Karpas-422 (cell line): ENCODE data around the gene AP2A1. TPM values are rescaled to one million over a fixed set of nuclear protein-coding genes. Genes with fewer than 3 reads are reported as not detected.

Experiments
- DNase-seq: peaks from one replicate; pipeline ENCODE4 v3.0.0-alpha.2; 2015
- H2AFZ ChIP-seq: fragments of 200-600 bp; sonication (generic); 2 replicates; pipeline ENCODE4 v1.6.1; 2014; ENCODE audit warnings: antibody characterized with exemption, low read length, mixed read lengths
- H3K27ac ChIP-seq: fragments of 200-600 bp; sonication (generic); 2 replicates; pipeline ENCODE4 v1.5.1; 2014; ENCODE audit warnings: mild to moderate bottlenecking, low read length, moderate library complexity
- H3K27me3 ChIP-seq: fragments of 200-600 bp; sonication (generic); 2 replicates; pipeline ENCODE4 v1.6.1; 2014; ENCODE audit warnings: low read length, mixed read lengths
- H3K36me3 ChIP-seq: fragments of 200-600 bp; sonication (generic); 2 replicates; pipeline ENCODE4 v1.6.1; 2014; ENCODE audit warnings: low read length, mixed read lengths; ENCODE audit not compliant: insufficient read depth
- H3K4me1 ChIP-seq: fragments of 200-600 bp; sonication (generic); 2 replicates; pipeline ENCODE4 v1.6.1; 2014; ENCODE audit warnings: mild to moderate bottlenecking, low read length, mixed read lengths
- H3K4me2 ChIP-seq: fragments of 200-600 bp; sonication (generic); 2 replicates; pipeline ENCODE4 v1.6.1; 2014; ENCODE audit warnings: low read length, low read depth, mild to moderate bottlenecking; ENCODE audit not compliant: poor library complexity, severe bottlenecking
- H3K4me3 ChIP-seq: fragments of 200-600 bp; sonication (generic); 2 replicates; pipeline ENCODE4 v1.5.1; 2014; ENCODE audit warnings: mild to moderate bottlenecking, antibody characterized with exemption, low read length, mixed read lengths
- H3K79me2 ChIP-seq: fragments of 200-600 bp; sonication (generic); 2 replicates; pipeline ENCODE4 v1.6.1; 2014; ENCODE audit warnings: mild to moderate bottlenecking, low read length, mixed read lengths
- H3K9ac ChIP-seq: fragments of 200-600 bp; sonication (generic); 2 replicates; pipeline ENCODE4 v1.6.0; 2014; ENCODE audit warnings: low read length
- H3K9me2 ChIP-seq: fragments of 200-600 bp; sonication (generic), shearing (Covaris generic); replicated peaks from 2 replicates; pipeline ENCODE4 v1.6.0; 2014; ENCODE audit warnings: mild to moderate bottlenecking, low read length, moderate library complexity; ENCODE audit not compliant: insufficient read depth
- H3K9me3 ChIP-seq: fragments of 300-700, 200-600 bp; sonication (generic); 2 replicates; pipeline ENCODE4 v1.6.1; 2014; ENCODE audit warnings: low read length, mixed read lengths
- H4K20me1 ChIP-seq: fragments of 200-600 bp; sonication (generic); 2 replicates; pipeline ENCODE4 v1.6.1; 2014; ENCODE audit warnings: mild to moderate bottlenecking, antibody characterized with exemption, low read length, low read depth; ENCODE audit not compliant: insufficient read depth
- total RNA-seq: library from RNA; depleted of rRNA; stranded (reverse); fragments of >200 nt; shearing (Covaris generic); gene quantifications from 2 replicates; pipeline ENCODE4 v1.2.3, GENCODE V29; 2014; ENCODE audit warnings: low replicate concordance

The AP2A1 gene
- total RNA-seq, 1 experiment from 2014 or later, result 32.4 TPM

DNA sequence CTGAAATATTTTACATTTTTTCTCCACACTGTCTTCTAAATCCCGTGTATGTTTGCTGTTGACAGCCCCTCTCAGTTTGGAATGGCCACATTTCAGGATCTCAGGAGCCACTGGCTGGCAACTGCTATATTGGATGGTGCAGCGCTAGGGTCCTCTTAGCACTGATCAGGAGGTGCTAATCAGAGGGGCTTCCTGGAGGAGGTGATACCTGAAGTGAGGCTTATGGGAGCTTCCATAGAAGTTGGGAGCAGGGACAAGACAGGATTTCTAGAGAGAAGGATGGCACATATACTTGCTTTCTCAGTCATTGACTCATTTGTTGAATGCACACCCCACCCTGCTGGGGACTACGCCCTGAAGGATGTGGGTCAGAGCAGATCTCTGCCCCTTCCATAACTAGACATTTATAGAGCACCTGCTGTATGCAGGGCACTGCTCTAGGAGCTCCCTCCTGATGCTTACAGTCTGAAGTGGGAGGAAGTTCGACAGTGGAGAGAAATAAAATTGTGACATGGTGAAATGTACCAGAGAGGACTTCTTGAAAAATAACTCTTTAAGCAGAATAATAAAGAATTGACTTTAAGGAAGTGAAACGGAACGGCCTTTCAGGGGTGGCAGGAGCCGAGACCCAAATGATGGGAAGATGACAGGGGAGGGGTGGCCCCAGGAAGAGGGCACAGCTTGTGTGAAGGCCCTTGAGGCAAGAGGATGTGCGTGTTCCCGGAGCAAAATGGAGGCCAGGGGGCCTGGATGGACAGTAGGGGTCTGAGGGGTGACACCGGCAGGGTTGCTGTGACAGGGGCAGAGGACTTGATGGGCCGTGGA lies 13.1 kb downstream of the AP2A1 start:
- no peak for DNase-seq
- no peak overlapping the region for H3K4me2 ChIP-seq
- peaks cover 8% of the 10 kb centered on the region for H3K4me1 ChIP-seq
- H3K79me2 ChIP-seq, result peaks cover 42% of the 10 kb centered on the region
- H3K9me3 ChIP-seq, result no peaks in the 10 kb centered on the region
- H2AFZ ChIP-seq, result no peak overlapping the region
- no peak overlapping the region for H3K4me3 ChIP-seq
- no peak overlapping the region for H3K9ac ChIP-seq
- no peak overlapping the region for H3K27ac ChIP-seq
- no peaks in the 10 kb centered on the region for H3K27me3 ChIP-seq
- H3K9me2 ChIP-seq, result no peaks in the 10 kb centered on the region
- no peaks in the 10 kb centered on the region for H4K20me1 ChIP-seq
- H3K36me3 ChIP-seq, result peaks cover 8% of the 10 kb centered on the region; the same call in 1 of the 2 replicates

DNA sequence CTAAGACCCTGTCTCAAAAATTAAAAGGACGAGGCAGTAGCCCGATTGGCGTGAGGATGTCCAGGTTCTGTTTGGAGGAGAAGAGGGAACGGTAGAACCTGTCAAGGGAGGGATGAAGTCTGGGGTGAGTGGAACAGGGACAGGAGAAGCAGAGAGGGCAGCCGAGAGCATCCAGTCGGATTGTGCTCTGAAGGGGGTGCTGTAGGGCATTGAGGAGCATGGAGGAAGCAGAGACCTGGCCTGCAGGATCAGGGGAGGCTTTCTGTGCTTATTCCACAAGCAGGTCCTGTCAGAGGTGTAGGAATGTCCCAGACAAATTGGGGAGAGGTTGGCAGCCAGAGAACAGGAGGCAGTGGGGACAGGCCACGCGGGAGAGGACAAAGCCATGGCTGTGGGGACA lies 14.1 kb downstream of the AP2A1 start:
- Histone ChIP-seq H3K79me2 (peaks cover 39% of the 10 kb centered on the region), H3K9me3 (no peaks in the 10 kb centered on the region), H3K4me2 (no peak overlapping the region), H3K9ac (no peak overlapping the region), H3K9me2 (no peaks in the 10 kb centered on the region), H3K27me3 (no peaks in the 10 kb centered on the region), H3K4me1 (peaks cover 8% of the 10 kb centered on the region), H2AFZ (no peak overlapping the region), H3K4me3 (no peak overlapping the region), H4K20me1 (no peaks in the 10 kb centered on the region), H3K36me3 (peaks cover 8% of the 10 kb centered on the region; the same call in 1 of the 2 replicates), H3K27ac (no peak overlapping the region)
- no peak for DNase-seq

DNA sequence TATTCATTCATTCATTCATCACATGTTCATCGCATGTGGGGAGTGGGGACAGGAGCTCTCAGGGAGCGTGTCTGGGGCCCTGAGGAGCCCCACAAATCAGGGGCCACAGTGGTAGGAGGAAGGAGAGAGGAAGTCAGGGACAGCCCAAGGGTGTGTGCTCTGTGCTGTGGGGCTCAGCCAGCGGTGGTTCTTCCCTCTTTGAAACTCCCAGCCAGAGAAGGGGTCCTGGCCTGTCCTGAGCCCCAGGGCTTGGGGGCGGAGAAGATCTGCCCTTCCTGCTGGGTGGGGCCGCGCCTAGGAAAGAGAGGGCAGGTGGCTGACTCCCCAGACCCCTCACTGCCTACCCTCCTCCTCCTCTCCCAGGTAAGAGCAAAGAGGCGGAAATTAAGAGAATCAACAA lies 14.6 kb downstream of the AP2A1 start:
- H3K4me3 ChIP-seq, result no peak overlapping the region
- H2AFZ ChIP-seq, result no peak overlapping the region
- no peaks in the 10 kb centered on the region for H4K20me1 ChIP-seq
- H3K9me2 ChIP-seq, result no peaks in the 10 kb centered on the region
- DNase-seq, result no peak
- no peaks in the 10 kb centered on the region for H3K27me3 ChIP-seq
- no peak overlapping the region for H3K9ac ChIP-seq
- H3K4me2 ChIP-seq, result no peak overlapping the region
- H3K36me3 ChIP-seq, result peaks cover 8% of the 10 kb centered on the region; the same call in 1 of the 2 replicates
- peaks cover 8% of the 10 kb centered on the region for H3K4me1 ChIP-seq
- peaks cover 36% of the 10 kb centered on the region for H3K79me2 ChIP-seq
- H3K9me3 ChIP-seq, result no peaks in the 10 kb centered on the region
- no peak overlapping the region for H3K27ac ChIP-seq

DNA sequence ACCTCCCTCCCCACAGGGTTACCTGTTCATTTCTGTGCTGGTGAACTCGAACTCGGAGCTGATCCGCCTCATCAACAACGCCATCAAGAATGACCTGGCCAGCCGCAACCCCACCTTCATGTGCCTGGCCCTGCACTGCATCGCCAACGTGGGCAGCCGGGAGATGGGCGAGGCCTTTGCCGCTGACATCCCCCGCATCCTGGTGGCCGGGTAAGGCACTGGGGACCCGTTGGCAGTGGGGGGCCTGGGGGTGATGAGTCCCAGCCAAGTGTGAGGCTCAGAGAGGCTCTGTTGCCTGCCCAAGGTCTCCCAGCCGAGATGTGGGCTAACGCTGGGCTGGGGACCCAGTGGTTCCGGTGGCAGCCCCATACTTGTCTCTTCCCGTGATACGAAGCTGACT lies 15.7 kb downstream of the AP2A1 start:
- no peaks in the 10 kb centered on the region for H3K9me3 ChIP-seq
- no peak overlapping the region for H3K27ac ChIP-seq
- no peaks in the 10 kb centered on the region for H3K9me2 ChIP-seq
- no peaks in the 10 kb centered on the region for H3K27me3 ChIP-seq
- peaks cover under 1% of the 10 kb centered on the region; the same call in 1 of the 2 replicates for H4K20me1 ChIP-seq
- no peak for DNase-seq
- peaks cover 8% of the 10 kb centered on the region; the same call in 1 of the 2 replicates for H3K36me3 ChIP-seq
- H3K4me3 ChIP-seq, result no peak overlapping the region
- no peak overlapping the region for H3K9ac ChIP-seq
- no peak overlapping the region for H2AFZ ChIP-seq
- no peak overlapping the region for H3K4me2 ChIP-seq
- H3K4me1 ChIP-seq, result peaks cover 8% of the 10 kb centered on the region
- peaks cover 34% of the 10 kb centered on the region for H3K79me2 ChIP-seq

DNA sequence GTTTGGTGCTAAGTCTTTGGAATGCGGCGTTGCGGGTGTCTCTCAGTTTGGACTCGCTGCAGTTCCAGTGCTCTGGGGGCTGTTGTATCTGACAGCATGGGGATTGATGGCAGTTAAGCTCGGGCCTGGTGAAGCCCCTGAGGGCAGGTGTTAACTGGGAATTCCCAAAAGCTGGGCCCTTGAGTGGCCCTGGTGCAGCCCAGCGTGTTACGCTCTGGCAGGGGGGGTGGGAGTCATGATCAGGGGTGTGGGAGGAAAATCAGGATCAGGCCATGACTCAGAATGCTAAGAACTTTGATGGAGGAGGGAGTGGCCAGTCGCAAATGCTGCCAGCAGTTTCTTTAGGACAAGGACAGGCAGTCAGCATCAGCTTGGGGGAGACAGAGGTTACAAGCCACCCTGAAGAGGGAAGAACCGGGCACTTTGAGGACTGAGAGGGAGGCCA lies 19.6 kb downstream of the AP2A1 start:
- Histone ChIP-seq H3K36me3 (peaks cover 12% of the 10 kb centered on the region; the same call in 1 of the 2 replicates), H3K27me3 (no peaks in the 10 kb centered on the region), H3K4me1 (no peaks in the 10 kb centered on the region), H3K79me2 (peaks cover 26% of the 10 kb centered on the region), H3K4me3 (no peak overlapping the region), H3K27ac (no peak overlapping the region), H3K9me3 (no peaks in the 10 kb centered on the region), H2AFZ (no peak overlapping the region), H3K9me2 (no peaks in the 10 kb centered on the region), H3K4me2 (no peak overlapping the region), H3K9ac (no peak overlapping the region), H4K20me1 (peaks cover 5% of the 10 kb centered on the region; the same call in 1 of the 2 replicates)
- no peak for DNase-seq

DNA sequence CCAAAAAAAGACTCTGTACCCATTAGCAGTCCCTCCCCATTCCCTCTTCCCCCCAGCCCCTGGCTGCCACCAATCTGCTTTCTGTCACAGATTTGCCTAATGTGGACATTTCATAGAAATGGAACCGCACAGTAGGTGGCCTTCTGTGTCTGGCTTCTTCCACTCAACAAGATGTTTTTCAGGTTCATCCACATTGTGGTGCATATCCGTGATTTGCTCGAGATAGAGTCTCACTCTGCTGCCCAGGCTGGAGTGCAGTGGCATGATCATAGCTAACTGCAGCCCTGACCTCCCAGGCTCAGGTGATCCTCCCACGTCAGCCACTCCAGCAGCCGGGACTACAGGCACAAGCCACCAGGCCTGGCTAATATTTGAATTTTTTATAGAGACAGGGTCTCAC lies 20.9 kb downstream of the AP2A1 start:
- Histone ChIP-seq H2AFZ (no peak overlapping the region), H3K9ac (no peak overlapping the region), H3K4me2 (no peak overlapping the region), H3K9me2 (no peaks in the 10 kb centered on the region), H3K27ac (no peak overlapping the region), H3K27me3 (no peaks in the 10 kb centered on the region), H3K36me3 (peaks cover 14% of the 10 kb centered on the region; the same call in 1 of the 2 replicates), H3K79me2 (peaks cover 25% of the 10 kb centered on the region), H3K4me3 (no peak overlapping the region), H3K4me1 (no peaks in the 10 kb centered on the region), H4K20me1 (peaks cover 6% of the 10 kb centered on the region; the same call in 1 of the 2 replicates), H3K9me3 (no peaks in the 10 kb centered on the region)
- DNase-seq, result no peak

DNA sequence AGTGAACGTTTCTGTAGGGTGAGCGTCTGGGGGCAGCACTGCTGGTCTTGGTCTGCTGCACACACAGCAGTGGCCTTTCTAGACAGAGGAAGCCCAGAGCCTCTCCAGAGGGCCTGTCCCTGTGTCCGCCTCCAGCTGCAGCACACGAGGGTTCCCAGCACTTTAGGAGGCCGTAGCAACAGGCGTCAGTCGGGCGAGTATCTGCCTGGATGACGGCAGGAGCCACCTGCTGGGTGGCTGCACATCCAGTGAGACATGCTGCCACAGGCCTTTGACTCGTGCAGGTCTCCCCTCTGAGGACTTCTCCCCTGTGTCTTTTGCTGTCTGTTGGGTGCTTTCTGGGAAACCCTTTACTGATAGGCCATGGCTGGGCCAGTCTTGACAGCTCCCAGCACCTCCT lies 22.1 kb downstream of the AP2A1 start:
- no peak overlapping the region for H2AFZ ChIP-seq
- H3K27me3 ChIP-seq, result no peaks in the 10 kb centered on the region
- H3K9me2 ChIP-seq, result no peaks in the 10 kb centered on the region
- H3K4me1 ChIP-seq, result no peaks in the 10 kb centered on the region
- DNase-seq, result no peak
- H3K4me2 ChIP-seq, result no peak overlapping the region
- no peaks in the 10 kb centered on the region for H3K9me3 ChIP-seq
- peaks cover 25% of the 10 kb centered on the region for H3K79me2 ChIP-seq
- no peak overlapping the region for H3K27ac ChIP-seq
- H4K20me1 ChIP-seq, result peaks cover 6% of the 10 kb centered on the region; the same call in 1 of the 2 replicates
- no peak overlapping the region for H3K4me3 ChIP-seq
- peaks cover 12% of the 10 kb centered on the region; the same call in 1 of the 2 replicates for H3K36me3 ChIP-seq
- no peak overlapping the region for H3K9ac ChIP-seq

DNA sequence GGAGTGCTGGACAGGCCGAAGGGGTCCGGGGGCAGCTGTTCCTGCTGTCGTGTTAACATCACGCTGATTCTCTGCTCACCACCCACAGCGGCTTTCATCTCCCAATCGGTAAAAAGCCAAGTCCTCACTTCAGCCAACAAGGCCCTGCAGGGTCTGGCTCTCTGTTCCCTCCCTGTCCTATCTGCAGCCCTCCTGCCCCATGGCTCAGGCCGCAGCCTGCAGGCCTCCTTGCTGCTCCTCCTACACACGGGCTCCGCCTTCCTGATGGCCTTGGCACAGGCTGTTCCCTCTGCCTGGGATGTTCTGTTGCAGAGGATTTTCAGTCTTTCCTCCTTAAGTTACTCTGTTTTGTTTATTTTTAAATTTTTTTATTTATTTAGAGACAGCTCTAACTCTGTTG lies 24.1 kb downstream of the AP2A1 start:
- Histone ChIP-seq H4K20me1 (peaks cover 6% of the 10 kb centered on the region; the same call in 1 of the 2 replicates), H3K9ac (no peak overlapping the region), H3K27me3 (no peaks in the 10 kb centered on the region), H3K4me3 (no peak overlapping the region), H3K36me3 (peaks cover 12% of the 10 kb centered on the region; the same call in 1 of the 2 replicates), H3K9me3 (no peaks in the 10 kb centered on the region), H3K9me2 (no peaks in the 10 kb centered on the region), H2AFZ (no peak overlapping the region), H3K4me1 (no peaks in the 10 kb centered on the region), H3K4me2 (no peak overlapping the region), H3K27ac (no peak overlapping the region), H3K79me2 (peaks cover 22% of the 10 kb centered on the region)
- no peak for DNase-seq
